ENCODE measurements around the gene RAB11FIP4. TPM values are rescaled to one million over a fixed set of nuclear protein-coding genes. Genes with fewer than 3 reads are reported as not detected.

Gene RAB11FIP4
- total and polyA plus RNA-seq, 3 donors from 2014 or later, result 44.3 to 104 (median 90.2) TPM

- no peak for TF ChIP-seq CTCF (IDR thresholded peaks at IDR 0.05)
- no peak for TF ChIP-seq POLR2A (IDR thresholded peaks at IDR 0.05)
- Histone ChIP-seq H3K27me3 (no peaks in the 10 kb centered on the region), H3K4me3 (no peak overlapping the region), H3K27ac (peak overlapping the region in 1 of 2 donors; percentile 17), H3K36me3 (ENCODE audit: low read depth, missing control alignments) (no peaks in the 10 kb centered on the region), H3K4me1 (no peaks in the 10 kb centered on the region), H3K9me3 (no peaks in the 10 kb centered on the region)
- DNase-seq, result no peak
- WGBS, 2 donors, result 75 to 77% methylated on average over 8 to 9 of the region's 9 CpGs
- intact Hi-C loops (cut with DNase I; ENCODE audit: low total_unique reads), result no loop called here
Observed at GRCh38 chr17:31561469-31562375, 170.2 kb downstream of the RAB11FIP4 start.

- intact Hi-C loops (cut with DNase I; ENCODE audit: low total_unique reads), result no loop called here
- Histone ChIP-seq H3K36me3 (ENCODE audit: low read depth, missing control alignments) (no peaks in the 10 kb centered on the region), H3K27ac (no peak overlapping the region), H3K4me3 (no peak overlapping the region), H3K4me1 (no peaks in the 10 kb centered on the region), H3K27me3 (no peaks in the 10 kb centered on the region), H3K9me3 (no peaks in the 10 kb centered on the region)
- no peak for DNase-seq
- TF ChIP-seq POLR2A (IDR thresholded peaks at IDR 0.05), result no peak
- TF ChIP-seq CTCF (IDR thresholded peaks at IDR 0.05), result no peak
- WGBS, 2 donors, result 84 to 87% methylated on average over 8 of the region's 8 CpGs
Observed at GRCh38 chr17:31562376-31562840, 170.9 kb downstream of the RAB11FIP4 start.

GRCh38 chr17:31564291-31564690 lies 172.8 kb downstream of the RAB11FIP4 start:
- no peaks in the 10 kb centered on the region for H3K9me3 ChIP-seq
- no peak for DNase-seq
- no peak for TF ChIP-seq POLR2A (IDR thresholded peaks at IDR 0.05)
- no peak for TF ChIP-seq CTCF (IDR thresholded peaks at IDR 0.05)
- H3K27me3 ChIP-seq, result no peaks in the 10 kb centered on the region
- intact Hi-C loops (cut with DNase I; ENCODE audit: low total_unique reads), result no loop called here
- no peak overlapping the region for H3K27ac ChIP-seq
- H3K4me1 ChIP-seq, result no peaks in the 10 kb centered on the region
- no peaks in the 10 kb centered on the region for H3K36me3 ChIP-seq (ENCODE audit: low read depth, missing control alignments)
- WGBS, 2 donors, result 94 to 100% methylated on average over 1 to 8 of the region's 8 CpGs
- no peak overlapping the region for H3K4me3 ChIP-seq

GRCh38 chr17:31564883-31565301 lies 173.4 kb downstream of the RAB11FIP4 start:
- TF ChIP-seq CTCF (IDR thresholded peaks at IDR 0.05) (no peak), POLR2A (IDR thresholded peaks at IDR 0.05) (no peak)
- no peak for DNase-seq
- WGBS, 2 donors, result 74 to 81% methylated on average over 6 of the region's 6 CpGs
- no peak overlapping the region for H3K27ac ChIP-seq
- H3K4me3 ChIP-seq, result no peak overlapping the region
- no peaks in the 10 kb centered on the region for H3K4me1 ChIP-seq
- H3K36me3 ChIP-seq (ENCODE audit: low read depth, missing control alignments), result no peaks in the 10 kb centered on the region
- intact Hi-C loops (cut with DNase I; ENCODE audit: low total_unique reads), result no loop called here
- H3K27me3 ChIP-seq, result no peaks in the 10 kb centered on the region
- no peaks in the 10 kb centered on the region for H3K9me3 ChIP-seq
